ENCODE results near the gene CDH8. TPM values are rescaled to one million over a fixed set of nuclear protein-coding genes. Genes with fewer than 3 reads are reported as not detected.

CDH8 gene
- total RNA-seq, 2 experiments from 2014 or later = not detected

- ChIA-PET POLR2A (no interaction called here), CTCF (ENCODE audit: unreplicated experiment) (no interaction called here)
- DNase-seq (ENCODE audit: low spot score) = no peak
- Histone ChIP-seq H3K4me3 (ENCODE audit: low read depth, low read length, poor library complexity, severe bottlenecking) (no peak overlapping the region), H3K4me2 (ENCODE audit: low read length) (no peak overlapping the region), H2AFZ (ENCODE audit: low read length) (no peak overlapping the region), H3K4me1 (ENCODE audit: insufficient read depth, low read length, poor library complexity, severe bottlenecking) (no peaks in the 10 kb centered on the region), H3K9me2 (ENCODE audit: insufficient read depth, low read length) (no peaks in the 10 kb centered on the region), H3K9me3 (ENCODE audit: low read length) (no peaks in the 10 kb centered on the region), H3K79me2 (ENCODE audit: insufficient read depth, low read depth, low read length) (no peaks in the 10 kb centered on the region), H3K36me3 (ENCODE audit: insufficient read depth, low read length) (no peaks in the 10 kb centered on the region), H4K20me1 (ENCODE audit: insufficient read depth, low read length) (no peaks in the 10 kb centered on the region), H3K27ac (ENCODE audit: low read depth, low read length, poor library complexity, severe bottlenecking) (no peak overlapping the region)
- no TSS peak for BruUV-seq (replicated peaks)
- intact Hi-C loops (cut with micrococcal nuclease; ENCODE audit: unreplicated experiment) = no loop called here
- TF ChIP-seq EZH2phosphoT487 (IDR thresholded peaks at IDR 0.05; ENCODE audit: borderline replicate concordance, low read depth, low read length) = no peak
- TF ChIP-seq, protein P1, sequence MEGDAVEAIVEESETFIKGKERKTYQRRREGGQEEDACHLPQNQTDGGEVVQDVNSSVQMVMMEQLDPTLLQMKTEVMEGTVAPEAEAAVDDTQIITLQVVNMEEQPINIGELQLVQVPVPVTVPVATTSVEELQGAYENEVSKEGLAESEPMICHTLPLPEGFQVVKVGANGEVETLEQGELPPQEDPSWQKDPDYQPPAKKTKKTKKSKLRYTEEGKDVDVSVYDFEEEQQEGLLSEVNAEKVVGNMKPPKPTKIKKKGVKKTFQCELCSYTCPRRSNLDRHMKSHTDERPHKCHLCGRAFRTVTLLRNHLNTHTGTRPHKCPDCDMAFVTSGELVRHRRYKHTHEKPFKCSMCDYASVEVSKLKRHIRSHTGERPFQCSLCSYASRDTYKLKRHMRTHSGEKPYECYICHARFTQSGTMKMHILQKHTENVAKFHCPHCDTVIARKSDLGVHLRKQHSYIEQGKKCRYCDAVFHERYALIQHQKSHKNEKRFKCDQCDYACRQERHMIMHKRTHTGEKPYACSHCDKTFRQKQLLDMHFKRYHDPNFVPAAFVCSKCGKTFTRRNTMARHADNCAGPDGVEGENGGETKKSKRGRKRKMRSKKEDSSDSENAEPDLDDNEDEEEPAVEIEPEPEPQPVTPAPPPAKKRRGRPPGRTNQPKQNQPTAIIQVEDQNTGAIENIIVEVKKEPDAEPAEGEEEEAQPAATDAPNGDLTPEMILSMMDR (conservative IDR thresholded peaks at IDR 0.05; ENCODE audit: low read length) = no peak
Observed at GRCh38 chr16:61671161-61671560, 365.1 kb downstream of the CDH8 start.

GRCh38 chr16:61665512-61665911, 370.7 kb downstream of the CDH8 start:
- Histone ChIP-seq H4K20me1 (ENCODE audit: insufficient read depth, low read length) (no peaks in the 10 kb centered on the region), H3K4me3 (ENCODE audit: low read depth, low read length, poor library complexity, severe bottlenecking) (no peak overlapping the region), H2AFZ (ENCODE audit: low read length) (no peak overlapping the region), H3K9me3 (ENCODE audit: low read length) (no peaks in the 10 kb centered on the region), H3K4me1 (ENCODE audit: insufficient read depth, low read length, poor library complexity, severe bottlenecking) (no peaks in the 10 kb centered on the region), H3K9me2 (ENCODE audit: insufficient read depth, low read length) (no peaks in the 10 kb centered on the region), H3K4me2 (ENCODE audit: low read length) (no peak overlapping the region), H3K27ac (ENCODE audit: low read depth, low read length, poor library complexity, severe bottlenecking) (no peak overlapping the region), H3K79me2 (ENCODE audit: insufficient read depth, low read depth, low read length) (no peaks in the 10 kb centered on the region), H3K36me3 (ENCODE audit: insufficient read depth, low read length) (no peaks in the 10 kb centered on the region)
- DNase-seq (ENCODE audit: low spot score) = no peak
- intact Hi-C loops (cut with micrococcal nuclease; ENCODE audit: unreplicated experiment) = no loop called here
- TF ChIP-seq, protein P1 (conservative IDR thresholded peaks at IDR 0.05; ENCODE audit: low read length) = no peak
- TF ChIP-seq EZH2phosphoT487 (IDR thresholded peaks at IDR 0.05; ENCODE audit: borderline replicate concordance, low read depth, low read length) = no peak
- CTCF ChIA-PET (ENCODE audit: unreplicated experiment) = no interaction called here
- no TSS peak for BruUV-seq (replicated peaks)
- POLR2A ChIA-PET = no interaction called here

GRCh38 chr16:61659936-61660335, 376.3 kb downstream of the CDH8 start:
- BruUV-seq (replicated peaks) = no TSS peak
- TF ChIP-seq, protein P1 (conservative IDR thresholded peaks at IDR 0.05; ENCODE audit: low read length) = no peak
- TF ChIP-seq EZH2phosphoT487 (IDR thresholded peaks at IDR 0.05; ENCODE audit: borderline replicate concordance, low read depth, low read length) = no peak
- no peaks in the 10 kb centered on the region for H3K79me2 ChIP-seq (ENCODE audit: insufficient read depth, low read depth, low read length)

More at GRCh38 chr16:61659936-61660335, 376.3 kb downstream of the CDH8 start:
- H3K4me3 ChIP-seq (ENCODE audit: low read depth, low read length, poor library complexity, severe bottlenecking) = no peak overlapping the region
- no peak overlapping the region for H3K4me2 ChIP-seq (ENCODE audit: low read length)
- ChIA-PET CTCF (ENCODE audit: unreplicated experiment) (no interaction called here), POLR2A (no interaction called here)
- H3K9me3 ChIP-seq (ENCODE audit: low read length) = no peaks in the 10 kb centered on the region
- DNase-seq (ENCODE audit: low spot score) = no peak
- intact Hi-C loops (cut with micrococcal nuclease; ENCODE audit: unreplicated experiment) = no loop called here
- no peaks in the 10 kb centered on the region for H3K36me3 ChIP-seq (ENCODE audit: insufficient read depth, low read length)
- no peaks in the 10 kb centered on the region for H4K20me1 ChIP-seq (ENCODE audit: insufficient read depth, low read length)
- H2AFZ ChIP-seq (ENCODE audit: low read length) = no peak overlapping the region
- no peaks in the 10 kb centered on the region for H3K4me1 ChIP-seq (ENCODE audit: insufficient read depth, low read length, poor library complexity, severe bottlenecking)
- H3K9me2 ChIP-seq (ENCODE audit: insufficient read depth, low read length) = no peaks in the 10 kb centered on the region
- H3K27ac ChIP-seq (ENCODE audit: low read depth, low read length, poor library complexity, severe bottlenecking) = no peak overlapping the region
